PC-9 (cell line): ENCODE results near the gene MIB2. TPM values are rescaled to one million over a fixed set of nuclear protein-coding genes. Genes with fewer than 3 reads are reported as not detected.

Source experiments
- BruUV-seq: library from RNA; stranded (reverse); fragments of 400-500 nt; replicated peaks from 2 replicates; lab custom pipeline; 2021; lab: Mats Ljungman, UMichigan
- CTCF ChIA-PET: fragments of 300-600 bp; sonication (Branson Sonifier 250); formaldehyde crosslinking; loops from one replicate; lab custom pipeline; 2022; ENCODE audit warnings: antibody characterized with exemption; lab: Charles Lee
- POLR2A ChIA-PET: fragments of 300-600 bp; sonication (Branson Sonifier 250); formaldehyde crosslinking; loops from one replicate; lab custom pipeline; 2022; ENCODE audit warnings: antibody characterized with exemption; ENCODE audit not compliant: unreplicated experiment; lab: Charles Lee
- DNase-seq, 2 experiments: peaks; one replicate each; pipeline versions ENCODE4 v3.0.0 to v3.0.0-alpha.2; 2015 to 2022; ENCODE audit warnings: mixed read lengths in 1 of 2
- H2AFZ ChIP-seq: fragments of 200-600 bp; sonication (generic); 2 replicates; pipeline ENCODE4 v1.8.1; 2017; ENCODE audit warnings: antibody characterized with exemption
- H3F3A ChIP-seq: fragments of 200-600 bp; sonication (generic); 2 replicates; pipeline ENCODE4 v1.8.1; 2017; ENCODE audit warnings: antibody characterized with exemption, mild to moderate bottlenecking, low read depth; ENCODE audit not compliant: insufficient read depth
- H3K27ac ChIP-seq: fragments of 200-600 bp; sonication (generic); 2 replicates; pipeline ENCODE4 v1.6.1; 2016; ENCODE audit warnings: mixed run types
- H3K27me3 ChIP-seq: fragments of 200-600 bp; sonication (generic); 2 replicates; pipeline ENCODE4 v1.6.1; 2016; ENCODE audit warnings: low read depth, mixed run types; ENCODE audit not compliant: insufficient read depth
- H3K36me3 ChIP-seq: fragments of 200-600 bp; sonication (generic); 2 replicates; pipeline ENCODE4 v1.6.1; 2016; ENCODE audit warnings: low read depth, mixed run types
- H3K4me1 ChIP-seq: fragments of 200-600 bp; sonication (generic); replicated peaks from 2 replicates; pipeline ENCODE4 v1.6.1; 2016; ENCODE audit warnings: mixed run types; ENCODE audit not compliant: insufficient read depth
- H3K4me2 ChIP-seq: fragments of 200-600 bp; sonication (generic); 2 replicates; pipeline ENCODE4 v1.6.1; 2017; ENCODE audit warnings: mixed run types
- H3K4me3 ChIP-seq: fragments of 200-600 bp; sonication (generic); 2 replicates; pipeline ENCODE4 v1.6.1; 2016; ENCODE audit warnings: mixed run types
- H3K79me2 ChIP-seq: fragments of 200-600 bp; sonication (generic); 2 replicates; pipeline ENCODE4 v1.6.1; 2017; ENCODE audit warnings: low read depth, mixed run types
- H3K9me2 ChIP-seq: fragments of 200-600 bp; sonication (generic); 2 replicates; pipeline ENCODE4 v1.8.1; 2017; ENCODE audit warnings: mild to moderate bottlenecking; ENCODE audit not compliant: insufficient read depth
- H3K9me3 ChIP-seq: fragments of 200-600 bp; sonication (generic); 2 replicates; pipeline ENCODE4 v1.8.1; 2016; ENCODE audit warnings: low read depth; ENCODE audit not compliant: insufficient read depth
- H4K20me1 ChIP-seq: fragments of 200-600 bp; sonication (generic); 2 replicates; pipeline ENCODE4 v1.8.1; 2017; ENCODE audit not compliant: insufficient read depth
- CTCF ChIP-seq: fragments of 200-600 bp; sonication (generic); conservative IDR thresholded peaks from 2 replicates; pipeline ENCODE4 v1.6.1; 2017; ENCODE audit warnings: mixed run types, antibody characterized with exemption, mild to moderate bottlenecking, moderate library complexity
- EZH2 ChIP-seq: fragments of 200-600 bp; sonication (generic); IDR thresholded peaks from 2 replicates; pipeline ENCODE4 v1.8.0; 2017; ENCODE audit warnings: antibody characterized with exemption, low read depth
- intact Hi-C: fragments of 100-400 bp; cut with micrococcal nuclease; formaldehyde crosslinking; loops from one replicate; pipeline ENCODE4 v1.10.0; 2022; ENCODE audit not compliant: unreplicated experiment
- total RNA-seq: library from RNA; stranded (reverse); gene quantifications from 2 replicates; pipeline ENCODE4 v1.2.3, GENCODE V29; 2021

Gene MIB2
- total RNA-seq, 1 experiment from 2014 or later = 75.0 TPM

DNA sequence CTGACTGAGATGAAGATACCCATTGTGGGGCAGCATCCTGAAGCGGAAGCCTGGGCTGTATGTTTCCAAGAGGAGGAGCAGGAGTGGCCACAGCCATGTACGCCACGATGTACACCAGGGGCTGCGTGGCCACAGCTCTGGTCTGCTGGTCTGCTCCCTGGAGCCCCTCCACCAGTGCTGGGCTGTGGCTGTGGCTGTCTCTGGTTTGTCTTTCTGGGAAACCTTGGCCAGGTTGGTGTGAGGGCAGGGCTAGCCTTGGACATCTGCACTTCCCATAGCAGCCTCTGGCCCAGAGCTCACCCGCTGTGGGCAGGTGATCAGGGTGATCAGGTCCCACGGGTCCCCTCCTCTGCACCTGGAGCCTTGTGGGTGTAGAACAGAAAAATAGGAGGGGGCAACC lies 2.6 kb downstream of the MIB2 start:
- Histone ChIP-seq H3K9me2 (no peaks in the 10 kb centered on the region), H3K79me2 (peaks cover 29% of the 10 kb centered on the region), H2AFZ (no peak overlapping the region), H3K4me3 (no peak overlapping the region), H3K4me2 (no peak overlapping the region), H4K20me1 (peaks cover 8% of the 10 kb centered on the region), H3K4me1 (peaks cover 21% of the 10 kb centered on the region), H3F3A (peaks cover 16% of the 10 kb centered on the region; the same call in 1 of the 2 replicates), H3K27ac (no peak overlapping the region), H3K9me3 (no peaks in the 10 kb centered on the region), H3K27me3 (no peaks in the 10 kb centered on the region), H3K36me3 (no peaks in the 10 kb centered on the region)
- no peak for DNase-seq
- no peak for TF ChIP-seq CTCF
- no peak for TF ChIP-seq EZH2
- POLR2A ChIA-PET = no interaction called here
- BruUV-seq = no TSS peak
- intact Hi-C loops = no loop called here
- CTCF ChIA-PET = no interaction called here

DNA sequence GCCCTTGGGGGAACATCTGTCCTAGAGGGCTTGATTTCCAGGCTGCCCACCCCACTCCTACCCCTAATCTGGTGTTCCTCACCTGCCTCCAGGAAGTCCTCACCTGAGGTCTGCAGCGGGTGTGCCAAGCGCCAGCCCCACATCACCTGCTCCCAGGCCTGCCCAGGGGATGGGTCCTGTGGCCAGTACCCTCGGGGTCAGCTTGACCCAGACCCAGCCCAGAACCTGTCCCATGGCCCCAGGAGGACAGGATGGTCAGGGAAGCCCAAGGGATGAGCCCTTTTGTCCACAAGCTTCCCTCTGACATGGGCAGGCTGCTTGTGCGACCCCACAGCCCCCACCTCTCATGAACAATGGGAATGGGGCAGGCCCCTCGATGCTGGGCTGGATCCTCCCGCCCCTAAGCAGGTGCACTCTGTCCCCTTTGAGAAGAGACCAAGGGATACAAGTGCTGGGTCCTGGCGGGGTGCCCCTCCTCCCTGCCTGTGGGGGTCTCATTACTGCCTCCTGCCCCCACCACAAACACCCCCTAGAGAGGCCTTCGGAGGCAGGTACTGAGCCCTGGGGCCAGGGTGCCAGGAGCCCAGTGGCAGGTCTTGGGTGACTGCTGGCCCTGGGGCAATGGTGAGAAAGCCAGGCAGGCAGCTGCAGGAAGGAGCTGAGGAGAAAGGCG lies 3.2 kb downstream of the MIB2 start:
- no peak for DNase-seq
- CTCF ChIA-PET = interaction anchor here (0.5 kb wide), 1 partner anchor 294 kb away, joined by 3 read pairs; the partner anchor contains the start of gene INTS11

DNA sequence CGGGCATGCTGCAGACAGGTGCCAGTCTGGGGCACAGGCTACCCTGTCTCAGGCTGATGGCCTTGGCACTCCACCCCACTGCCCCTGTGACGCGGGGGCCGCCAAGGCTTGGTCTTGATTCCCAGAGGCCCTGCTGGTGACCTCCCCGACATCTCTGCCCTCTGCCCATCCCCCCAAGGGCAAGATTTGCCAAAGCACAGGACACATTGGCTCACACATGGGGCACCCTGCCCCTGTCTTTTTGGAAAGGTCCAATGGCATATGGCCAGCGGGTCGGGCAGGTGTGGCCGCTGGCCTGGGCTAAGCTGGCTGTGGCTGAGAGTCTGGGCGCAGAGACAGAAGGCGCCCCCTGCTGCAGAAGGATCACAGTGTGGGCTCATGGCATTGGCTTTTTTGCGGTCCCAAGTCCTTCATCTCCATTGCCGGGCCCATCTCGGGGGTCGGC lies 4.6 kb downstream of the MIB2 start:
- Histone ChIP-seq H3K4me2 (no peak overlapping the region), H4K20me1 (no peaks in the 10 kb centered on the region; the same call in 1 of the 2 replicates), H3K79me2 (peaks cover 10% of the 10 kb centered on the region), H3K4me1 (peaks cover 8% of the 10 kb centered on the region), H3K27me3 (no peaks in the 10 kb centered on the region), H3K4me3 (no peak overlapping the region), H3K9me2 (no peaks in the 10 kb centered on the region), H3K27ac (no peak overlapping the region), H2AFZ (no peak overlapping the region), H3K9me3 (no peaks in the 10 kb centered on the region), H3K36me3 (no peaks in the 10 kb centered on the region), H3F3A (peaks cover 8% of the 10 kb centered on the region; the same call in 1 of the 2 replicates)
- BruUV-seq = no TSS peak
- ChIA-PET CTCF (interaction anchor here (0.6 kb wide), 1 partner anchor 291 kb away, joined by 3 read pairs; no protein-coding TSS in a partner anchor), POLR2A (no interaction called here)
- intact Hi-C loops = no loop called here
- TF ChIP-seq EZH2 (no peak), CTCF (0 out of 2 replicates have a peak, but pooled peaks have one; percentile 25)
- DNase-seq = no peak

More for the DNA sequence above, 3.2 kb downstream of the MIB2 start:
- H3F3A ChIP-seq = peaks cover 16% of the 10 kb centered on the region; the same call in 1 of the 2 replicates
- H3K27me3 ChIP-seq = no peaks in the 10 kb centered on the region
- no peaks in the 10 kb centered on the region for H3K9me2 ChIP-seq
- intact Hi-C loops = no loop called here
- no peak overlapping the region for H3K4me3 ChIP-seq
- H3K36me3 ChIP-seq = no peaks in the 10 kb centered on the region
- no peak for TF ChIP-seq EZH2
- TF ChIP-seq CTCF = no peak
- H3K9me3 ChIP-seq = no peaks in the 10 kb centered on the region
- H3K4me1 ChIP-seq = peaks cover 19% of the 10 kb centered on the region
- H3K79me2 ChIP-seq = peaks cover 25% of the 10 kb centered on the region
- H3K4me2 ChIP-seq = no peak overlapping the region
- H4K20me1 ChIP-seq = peaks cover 8% of the 10 kb centered on the region
- H3K27ac ChIP-seq = no peak overlapping the region
- BruUV-seq = no TSS peak
- H2AFZ ChIP-seq = no peak overlapping the region
- POLR2A ChIA-PET = no interaction called here
